HL-60 (cell line): Measurements from ENCODE around the gene SLC35C1.

Experiments used
- DNase-seq, 2 experiments: peaks; one replicate each; pipeline ENCODE4 v3.0.0-alpha.2; 2010 to 2020; ENCODE audit warnings: low read depth in 1 of 2, low spot score in 1 of 2
- H3K27ac ChIP-seq: fragments of 250-450 bp; sonication (Bioruptor Pico); replicated peaks from 2 replicates; pipeline ENCODE4 v1.5.1; 2020; ENCODE audit warnings: mild to moderate bottlenecking, moderate library complexity
- H3K27me3 ChIP-seq: fragments of 250-450 bp; sonication (Bioruptor Pico); 2 replicates; pipeline ENCODE4 v1.5.1; 2021; ENCODE audit warnings: mild to moderate bottlenecking, moderate library complexity; ENCODE audit not compliant: insufficient read depth, poor library complexity, severe bottlenecking
- H3K4me3 ChIP-seq: replicated peaks from 2 replicates; pipeline ENCODE4 v1.5.1; 2011; ENCODE audit warnings: mild to moderate bottlenecking, control low read depth, low read length; ENCODE audit not compliant: insufficient read depth
- CTCF ChIP-seq: IDR thresholded peaks from one replicate; pipeline ENCODE4 v1.5.1; 2011; ENCODE audit warnings: low read length, control low read depth, inconsistent platforms; ENCODE audit not compliant: insufficient read depth
- GABPA ChIP-seq: IDR thresholded peaks from 2 replicates; pipeline ENCODE4 v1.6.1; 2012; ENCODE audit warnings: low read depth
- POLR2AphosphoS5 ChIP-seq: IDR thresholded peaks from 2 replicates; pipeline ENCODE4 v1.6.1; 2012; ENCODE audit warnings: low read depth
- REST ChIP-seq: IDR thresholded peaks from 2 replicates; pipeline ENCODE4 v1.6.1; 2012; ENCODE audit warnings: low read depth; ENCODE audit not compliant: insufficient replicate concordance
- SPI1 ChIP-seq: IDR thresholded peaks from 2 replicates; pipeline ENCODE4 v1.6.1; 2012; ENCODE audit warnings: low read depth, mild to moderate bottlenecking, borderline replicate concordance

SLC35C1 gene

GRCh38 chr11:45757672-45758071 lies 47.3 kb upstream of the SLC35C1 start:
- H3K27me3 ChIP-seq = peaks cover 11% of the 10 kb centered on the region
- no peak overlapping the region for H3K4me3 ChIP-seq
- no peak for TF ChIP-seq GABPA
- no peak for TF ChIP-seq SPI1
- TF ChIP-seq REST = no peak
- TF ChIP-seq POLR2AphosphoS5 = no peak
- no peak for TF ChIP-seq CTCF
- DNase-seq = no peak
- H3K27ac ChIP-seq = no peak overlapping the region

GRCh38 chr11:45761659-45762058 lies 43.3 kb upstream of the SLC35C1 start:
- Histone ChIP-seq H3K27me3 (no peaks in the 10 kb centered on the region), H3K4me3 (no peak overlapping the region), H3K27ac (no peak overlapping the region)
- TF ChIP-seq SPI1 (no peak), REST (no peak), GABPA (no peak), POLR2AphosphoS5 (no peak), CTCF (no peak)
- no peak for DNase-seq

- H3K27me3 ChIP-seq = no peaks in the 10 kb centered on the region
- H3K4me3 ChIP-seq = no peak overlapping the region
- TF ChIP-seq REST = no peak
- TF ChIP-seq POLR2AphosphoS5 = no peak
- TF ChIP-seq SPI1 = no peak
- no peak overlapping the region for H3K27ac ChIP-seq
- no peak for DNase-seq
Measured at GRCh38 chr11:45765107-45765668, 39.8 kb upstream of the SLC35C1 start.
